ENCODE measurements around the gene SLIT3.
"Not testable (repeated sequence)": the region's sequence is repeated elsewhere in the genome, so short reads cannot be mapped to it uniquely, and the experiment has no call there.

SLIT3 gene

GRCh38 chr5:168656633-168657032, 644.3 kb downstream of the SLIT3 start:
- Mint-ChIP-seq H3K9me3 (no peaks in the 10 kb centered on the region), H3K4me3 (no peak overlapping the region), H3K4me1 (ENCODE audit: low read depth) (peaks cover 33% of the 10 kb centered on the region), H3K27ac (no peak overlapping the region), H3K27me3 (no peaks in the 10 kb centered on the region), H3K36me3 (ENCODE audit: low read depth) (no peaks in the 10 kb centered on the region)
- intact Hi-C loops (cut with micrococcal nuclease): no loop called here

GRCh38 chr5:168655316-168655715, 645.6 kb downstream of the SLIT3 start:
- no peak overlapping the region for H3K27ac Mint-ChIP-seq
- H3K4me1 Mint-ChIP-seq (ENCODE audit: low read depth): peaks cover 29% of the 10 kb centered on the region
- no peak overlapping the region for H3K4me3 Mint-ChIP-seq
- peaks cover 1% of the 10 kb centered on the region for H3K27me3 Mint-ChIP-seq
- H3K36me3 Mint-ChIP-seq (ENCODE audit: low read depth): no peaks in the 10 kb centered on the region
- no peaks in the 10 kb centered on the region for H3K9me3 Mint-ChIP-seq
- intact Hi-C loops (cut with micrococcal nuclease): no loop called here

GRCh38 chr5:168654211-168654721, 646.7 kb downstream of the SLIT3 start:
- Mint-ChIP-seq H3K4me1 (ENCODE audit: low read depth) (peaks cover 29% of the 10 kb centered on the region), H3K4me3 (no peak overlapping the region), H3K9me3 (no peaks in the 10 kb centered on the region), H3K36me3 (ENCODE audit: low read depth) (no peaks in the 10 kb centered on the region), H3K27me3 (peaks cover 3% of the 10 kb centered on the region), H3K27ac (no peak overlapping the region)
- intact Hi-C loops (cut with micrococcal nuclease): no loop called here

- H3K4me1 Mint-ChIP-seq (ENCODE audit: low read depth): peaks cover 29% of the 10 kb centered on the region
- no peak overlapping the region for H3K4me3 Mint-ChIP-seq
- H3K36me3 Mint-ChIP-seq (ENCODE audit: low read depth): no peaks in the 10 kb centered on the region
- intact Hi-C loops (cut with micrococcal nuclease): no loop called here
- H3K27me3 Mint-ChIP-seq: peaks cover 3% of the 10 kb centered on the region
- no peak overlapping the region for H3K27ac Mint-ChIP-seq
- H3K9me3 Mint-ChIP-seq: no peaks in the 10 kb centered on the region
These were observed 647.3 kb downstream of the SLIT3 start for GRCh38 chr5:168653626-168654025.

GRCh38 chr5:168651648-168652047, 649.3 kb downstream of the SLIT3 start:
- no peaks in the 10 kb centered on the region for H3K36me3 Mint-ChIP-seq (ENCODE audit: low read depth)
- peaks cover 29% of the 10 kb centered on the region for H3K4me1 Mint-ChIP-seq (ENCODE audit: low read depth)
- H3K27me3 Mint-ChIP-seq: peaks cover 3% of the 10 kb centered on the region
- no peak overlapping the region for H3K4me3 Mint-ChIP-seq
- no peaks in the 10 kb centered on the region for H3K9me3 Mint-ChIP-seq
- intact Hi-C loops (cut with micrococcal nuclease): no loop called here
- H3K27ac Mint-ChIP-seq: no peak overlapping the region

- H3K27ac Mint-ChIP-seq: no peak overlapping the region
- H3K4me3 Mint-ChIP-seq: no peak overlapping the region
- peaks cover 29% of the 10 kb centered on the region for H3K4me1 Mint-ChIP-seq (ENCODE audit: low read depth)
- no peaks in the 10 kb centered on the region for H3K36me3 Mint-ChIP-seq (ENCODE audit: low read depth)
- intact Hi-C loops (cut with micrococcal nuclease): no loop called here
- peaks cover 3% of the 10 kb centered on the region for H3K27me3 Mint-ChIP-seq
- H3K9me3 Mint-ChIP-seq: no peaks in the 10 kb centered on the region
These were observed 651.6 kb downstream of the SLIT3 start for GRCh38 chr5:168649306-168649705.

- no peak overlapping the region for H3K27ac Mint-ChIP-seq
- peaks cover 3% of the 10 kb centered on the region for H3K27me3 Mint-ChIP-seq
- H3K36me3 Mint-ChIP-seq (ENCODE audit: low read depth): no peaks in the 10 kb centered on the region
- intact Hi-C loops (cut with micrococcal nuclease): no loop called here
- H3K4me1 Mint-ChIP-seq (ENCODE audit: low read depth): peaks cover 23% of the 10 kb centered on the region
- no peaks in the 10 kb centered on the region for H3K9me3 Mint-ChIP-seq
- H3K4me3 Mint-ChIP-seq: no peak overlapping the region
These were observed 652.4 kb downstream of the SLIT3 start for GRCh38 chr5:168648576-168648975.

- Mint-ChIP-seq H3K4me1 (ENCODE audit: low read depth) (peaks cover 17% of the 10 kb centered on the region), H3K27me3 (peaks cover 3% of the 10 kb centered on the region), H3K27ac (no peak overlapping the region), H3K36me3 (ENCODE audit: low read depth) (no peaks in the 10 kb centered on the region), H3K9me3 (no peaks in the 10 kb centered on the region), H3K4me3 (no peak overlapping the region)
- intact Hi-C loops (cut with micrococcal nuclease): no loop called here
These were observed 652.9 kb downstream of the SLIT3 start for GRCh38 chr5:168648016-168648415.

- intact Hi-C loops (cut with micrococcal nuclease): no loop called here
- Mint-ChIP-seq H3K36me3 (ENCODE audit: low read depth) (no peaks in the 10 kb centered on the region), H3K4me3 (no peak overlapping the region), H3K27me3 (peaks cover 3% of the 10 kb centered on the region), H3K9me3 (no peaks in the 10 kb centered on the region), H3K27ac (no peak overlapping the region), H3K4me1 (ENCODE audit: low read depth) (peaks cover 10% of the 10 kb centered on the region)
These were observed 653.9 kb downstream of the SLIT3 start for GRCh38 chr5:168647083-168647482.

- no peak overlapping the region for H3K4me3 Mint-ChIP-seq
- intact Hi-C loops (cut with micrococcal nuclease): no loop called here
- H3K36me3 Mint-ChIP-seq (ENCODE audit: low read depth): no peaks in the 10 kb centered on the region
- peaks cover 3% of the 10 kb centered on the region for H3K27me3 Mint-ChIP-seq
- H3K4me1 Mint-ChIP-seq (ENCODE audit: low read depth): peaks cover 4% of the 10 kb centered on the region
- H3K9me3 Mint-ChIP-seq: no peaks in the 10 kb centered on the region
- no peak overlapping the region for H3K27ac Mint-ChIP-seq
These were observed 654.6 kb downstream of the SLIT3 start for GRCh38 chr5:168646335-168646734.

- H3K36me3 Mint-ChIP-seq (ENCODE audit: low read depth): no peaks in the 10 kb centered on the region
- no peaks in the 10 kb centered on the region for H3K4me1 Mint-ChIP-seq (ENCODE audit: low read depth)
- H3K9me3 Mint-ChIP-seq: no peaks in the 10 kb centered on the region
- intact Hi-C loops (cut with micrococcal nuclease): no loop called here
- H3K27me3 Mint-ChIP-seq: peaks cover under 1% of the 10 kb centered on the region
- no peak overlapping the region for H3K4me3 Mint-ChIP-seq
- no peak overlapping the region for H3K27ac Mint-ChIP-seq
These were observed 655.7 kb downstream of the SLIT3 start for GRCh38 chr5:168645195-168645594.

GRCh38 chr5:168642019-168642418, 658.9 kb downstream of the SLIT3 start:
- intact Hi-C loops (cut with micrococcal nuclease): no loop called here
- Mint-ChIP-seq H3K4me1 (ENCODE audit: low read depth) (no peaks in the 10 kb centered on the region), H3K27ac (no peak overlapping the region), H3K4me3 (no peak overlapping the region), H3K9me3 (no peaks in the 10 kb centered on the region), H3K27me3 (no peaks in the 10 kb centered on the region), H3K36me3 (ENCODE audit: low read depth) (no peaks in the 10 kb centered on the region)

- H3K27ac Mint-ChIP-seq; H3K4me3 Mint-ChIP-seq; H3K9me3 Mint-ChIP-seq; H3K4me1 Mint-ChIP-seq (ENCODE audit: low read depth); intact Hi-C loops (cut with micrococcal nuclease); H3K27me3 Mint-ChIP-seq; H3K36me3 Mint-ChIP-seq (ENCODE audit: low read depth): not testable (repeated sequence)
These were observed 662.1 kb downstream of the SLIT3 start for GRCh38 chr5:168638846-168639245.

GRCh38 chr5:168637793-168638192, 663.1 kb downstream of the SLIT3 start:
- intact Hi-C loops (cut with micrococcal nuclease): no loop called here
- Mint-ChIP-seq H3K9me3 (no peaks in the 10 kb centered on the region), H3K4me3 (no peak overlapping the region), H3K36me3 (ENCODE audit: low read depth) (no peaks in the 10 kb centered on the region), H3K27ac (no peak overlapping the region), H3K27me3 (no peaks in the 10 kb centered on the region), H3K4me1 (ENCODE audit: low read depth) (no peaks in the 10 kb centered on the region)

GRCh38 chr5:168637281-168637680, 663.7 kb downstream of the SLIT3 start:
- H3K4me3 Mint-ChIP-seq: no peak overlapping the region
- no peaks in the 10 kb centered on the region for H3K4me1 Mint-ChIP-seq (ENCODE audit: low read depth)
- no peaks in the 10 kb centered on the region for H3K36me3 Mint-ChIP-seq (ENCODE audit: low read depth)
- no peaks in the 10 kb centered on the region for H3K27me3 Mint-ChIP-seq
- H3K27ac Mint-ChIP-seq: no peak overlapping the region
- intact Hi-C loops (cut with micrococcal nuclease): no loop called here
- H3K9me3 Mint-ChIP-seq: no peaks in the 10 kb centered on the region
